Measurements from ENCODE around the gene RAPGEF4.
A peak's percentile ranks its signal among the peaks of the same experiment; 100 is the strongest.

The RAPGEF4 gene

GRCh38 chr2:172735582-172736423 lies at the start of gene RAPGEF4:
TSS of gene RAPGEF4 (plus strand) at chr2:172735845. CDS start at chr2:172735984, 139 bp downstream.
- no peak within 1 kb of the TSS for H3K27ac ChIP-seq (ENCODE audit: low read depth in 2 of 2, low read length in 2 of 2)
- no peaks in the 10 kb centered on the region for H3K9me3 ChIP-seq (ENCODE audit: control insufficient read depth in 2 of 2, low read length in 2 of 2)
- H3K4me1 ChIP-seq (ENCODE audit: control insufficient read depth in 2 of 2, insufficient read depth in 2 of 2, low read length in 2 of 2) = peaks cover 3% of the 10 kb centered on the region in 2 donors
- H3K4me3 ChIP-seq (ENCODE audit: low read length in 2 of 2) = peak within 1 kb of the TSS in 1 of 2 donors; percentile 48
- no peak within 1 kb of the TSS for H3K9ac ChIP-seq (ENCODE audit: low read depth in 1 of 2, low read length in 2 of 2)
- H3K36me3 ChIP-seq (ENCODE audit: control insufficient read depth in 2 of 2, insufficient read depth in 2 of 2, low read length in 2 of 2) = no peaks in the 10 kb centered on the region
- peaks cover 24 to 26% of the 10 kb centered on the region in 2 donors for H3K27me3 ChIP-seq (ENCODE audit: control insufficient read depth in 2 of 2, insufficient read depth in 2 of 2, low read length in 2 of 2)

GRCh38 chr2:172693037-172693436 lies 42.6 kb upstream of the RAPGEF4 start:
- Histone ChIP-seq H3K9ac (ENCODE audit: low read depth in 1 of 2, low read length in 2 of 2) (no peak overlapping the region), H3K27ac (ENCODE audit: low read depth in 2 of 2, low read length in 2 of 2) (no peak overlapping the region)

GRCh38 chr2:172693529-172694455 lies 41.9 kb upstream of the RAPGEF4 start:
- no peaks in the 10 kb centered on the region for H3K36me3 ChIP-seq (ENCODE audit: control insufficient read depth in 2 of 2, insufficient read depth in 2 of 2, low read length in 2 of 2)
- H3K9me3 ChIP-seq (ENCODE audit: control insufficient read depth in 2 of 2, low read length in 2 of 2) = no peaks in the 10 kb centered on the region
- H3K9ac ChIP-seq (ENCODE audit: low read depth in 1 of 2, low read length in 2 of 2) = no peak overlapping the region
- no peak overlapping the region for H3K27ac ChIP-seq (ENCODE audit: low read depth in 2 of 2, low read length in 2 of 2)
- peaks cover 0 to 2% of the 10 kb centered on the region in 2 donors for H3K27me3 ChIP-seq (ENCODE audit: control insufficient read depth in 2 of 2, insufficient read depth in 2 of 2, low read length in 2 of 2)
- no peak overlapping the region for H3K4me3 ChIP-seq (ENCODE audit: low read length in 2 of 2)
- peaks cover 0 to 9% of the 10 kb centered on the region in 2 donors for H3K4me1 ChIP-seq (ENCODE audit: control insufficient read depth in 2 of 2, insufficient read depth in 2 of 2, low read length in 2 of 2)

More at GRCh38 chr2:172693037-172693436, 42.6 kb upstream of the RAPGEF4 start:
- H3K9me3 ChIP-seq (ENCODE audit: control insufficient read depth in 2 of 2, low read length in 2 of 2) = no peaks in the 10 kb centered on the region
- H3K4me1 ChIP-seq (ENCODE audit: control insufficient read depth in 2 of 2, insufficient read depth in 2 of 2, low read length in 2 of 2) = peaks cover 0 to 9% of the 10 kb centered on the region in 2 donors
- H3K4me3 ChIP-seq (ENCODE audit: low read length in 2 of 2) = no peak overlapping the region
- no peaks in the 10 kb centered on the region for H3K36me3 ChIP-seq (ENCODE audit: control insufficient read depth in 2 of 2, insufficient read depth in 2 of 2, low read length in 2 of 2)
- peaks cover 0 to 4% of the 10 kb centered on the region in 2 donors for H3K27me3 ChIP-seq (ENCODE audit: control insufficient read depth in 2 of 2, insufficient read depth in 2 of 2, low read length in 2 of 2)

DNA sequence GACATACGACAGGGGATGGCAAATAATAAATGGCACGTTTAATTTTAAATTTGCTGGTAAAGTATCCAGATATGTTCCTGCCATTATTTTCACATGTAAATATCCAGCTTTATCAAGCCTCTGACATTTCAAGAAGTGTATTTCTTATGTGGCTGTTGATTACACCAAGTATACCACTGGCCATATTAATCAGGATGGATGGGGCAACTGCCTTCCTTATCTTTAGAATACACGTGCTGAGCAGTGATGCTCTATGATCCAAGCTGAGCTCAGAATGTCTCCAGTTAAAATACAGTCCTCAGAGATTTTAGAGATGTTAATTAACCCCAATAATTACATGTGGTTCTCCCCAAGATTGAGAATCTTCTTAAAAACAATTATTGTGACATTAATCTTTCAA lies 38.3 kb upstream of the RAPGEF4 start:
- H3K27ac ChIP-seq (ENCODE audit: low read depth in 2 of 2, low read length in 2 of 2) = no peak overlapping the region
- H3K9me3 ChIP-seq (ENCODE audit: control insufficient read depth in 2 of 2, low read length in 2 of 2) = no peaks in the 10 kb centered on the region
- H3K4me3 ChIP-seq (ENCODE audit: low read length in 2 of 2) = no peak overlapping the region
- H3K4me1 ChIP-seq (ENCODE audit: control insufficient read depth in 2 of 2, insufficient read depth in 2 of 2, low read length in 2 of 2) = peaks cover 0 to 9% of the 10 kb centered on the region in 2 donors
- peaks cover 0 to 2% of the 10 kb centered on the region in 2 donors for H3K27me3 ChIP-seq (ENCODE audit: control insufficient read depth in 2 of 2, insufficient read depth in 2 of 2, low read length in 2 of 2)
- H3K36me3 ChIP-seq (ENCODE audit: control insufficient read depth in 2 of 2, insufficient read depth in 2 of 2, low read length in 2 of 2) = no peaks in the 10 kb centered on the region
- H3K9ac ChIP-seq (ENCODE audit: low read depth in 1 of 2, low read length in 2 of 2) = no peak overlapping the region

DNA sequence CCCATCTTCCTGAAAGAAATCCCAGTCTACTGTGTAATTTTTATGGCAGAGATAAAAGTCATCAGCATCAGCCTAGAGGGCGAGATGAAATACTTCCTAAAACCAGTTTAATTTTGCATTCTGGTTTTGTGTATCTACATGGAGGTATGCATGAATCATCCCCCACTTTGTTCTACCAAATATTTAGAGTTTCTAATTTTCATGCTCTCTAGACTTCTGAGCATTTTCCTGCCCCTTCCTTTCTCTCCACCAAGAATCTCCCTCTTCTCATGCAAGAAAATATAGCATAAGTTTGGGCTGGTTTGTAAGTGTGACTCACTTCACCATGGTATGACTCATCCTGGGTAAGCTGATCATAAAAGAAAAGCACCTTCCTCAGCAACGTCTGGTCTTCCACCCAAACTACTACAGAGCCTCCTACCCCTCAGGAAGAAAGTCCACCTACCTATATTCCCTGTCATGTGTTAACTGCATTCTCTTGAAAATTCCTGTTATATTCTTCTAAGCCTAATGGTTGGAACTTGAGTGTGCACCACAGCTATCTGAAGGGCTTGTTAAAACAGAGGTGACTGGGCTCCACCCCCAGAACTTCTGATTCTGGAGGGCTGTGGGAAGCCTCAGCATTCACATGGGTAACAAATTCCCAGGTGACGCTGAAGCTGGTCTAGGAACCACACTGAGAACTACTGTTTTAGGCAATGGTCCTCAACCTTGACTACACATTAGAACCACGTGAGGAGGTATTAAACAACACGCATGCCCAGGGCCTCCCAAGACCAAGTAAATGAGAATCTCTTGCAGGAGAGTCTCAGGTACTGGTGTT lies 37.4 kb upstream of the RAPGEF4 start:
- Histone ChIP-seq H3K9ac (ENCODE audit: low read depth in 1 of 2, low read length in 2 of 2) (no peak overlapping the region), H3K27me3 (ENCODE audit: control insufficient read depth in 2 of 2, insufficient read depth in 2 of 2, low read length in 2 of 2) (no peaks in the 10 kb centered on the region), H3K9me3 (ENCODE audit: control insufficient read depth in 2 of 2, low read length in 2 of 2) (no peaks in the 10 kb centered on the region), H3K4me3 (ENCODE audit: low read length in 2 of 2) (no peak overlapping the region), H3K4me1 (ENCODE audit: control insufficient read depth in 2 of 2, insufficient read depth in 2 of 2, low read length in 2 of 2) (peaks cover 0 to 8% of the 10 kb centered on the region in 2 donors), H3K36me3 (ENCODE audit: control insufficient read depth in 2 of 2, insufficient read depth in 2 of 2, low read length in 2 of 2) (no peaks in the 10 kb centered on the region), H3K27ac (ENCODE audit: low read depth in 2 of 2, low read length in 2 of 2) (no peak overlapping the region)

DNA sequence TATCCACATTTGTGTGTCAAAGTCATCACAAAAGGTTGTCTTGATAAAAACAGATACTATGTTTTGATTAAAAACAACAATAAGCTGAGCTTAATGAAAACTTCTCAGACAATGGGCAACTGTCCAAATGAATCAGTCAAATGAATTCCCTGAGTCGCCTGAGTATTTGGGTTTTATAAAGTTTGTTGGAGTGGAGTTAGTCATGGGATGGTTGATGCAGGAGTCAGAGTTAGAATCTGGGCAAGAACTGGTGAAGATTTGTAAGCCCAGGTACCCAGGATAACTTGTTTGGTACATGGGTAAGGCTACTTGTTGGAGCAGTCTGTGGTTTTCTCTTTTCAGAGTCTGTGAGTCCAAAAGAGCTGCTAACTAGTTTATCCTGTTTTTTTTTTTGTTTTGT lies 34.4 kb upstream of the RAPGEF4 start:
- H3K9me3 ChIP-seq (ENCODE audit: control insufficient read depth in 2 of 2, low read length in 2 of 2) = no peaks in the 10 kb centered on the region
- no peak overlapping the region for H3K9ac ChIP-seq (ENCODE audit: low read depth in 1 of 2, low read length in 2 of 2)
- no peaks in the 10 kb centered on the region for H3K27me3 ChIP-seq (ENCODE audit: control insufficient read depth in 2 of 2, insufficient read depth in 2 of 2, low read length in 2 of 2)
- no peaks in the 10 kb centered on the region for H3K4me1 ChIP-seq (ENCODE audit: control insufficient read depth in 2 of 2, insufficient read depth in 2 of 2, low read length in 2 of 2)
- H3K36me3 ChIP-seq (ENCODE audit: control insufficient read depth in 2 of 2, insufficient read depth in 2 of 2, low read length in 2 of 2) = no peaks in the 10 kb centered on the region
- H3K27ac ChIP-seq (ENCODE audit: low read depth in 2 of 2, low read length in 2 of 2) = no peak overlapping the region
- no peak overlapping the region for H3K4me3 ChIP-seq (ENCODE audit: low read length in 2 of 2)

DNA sequence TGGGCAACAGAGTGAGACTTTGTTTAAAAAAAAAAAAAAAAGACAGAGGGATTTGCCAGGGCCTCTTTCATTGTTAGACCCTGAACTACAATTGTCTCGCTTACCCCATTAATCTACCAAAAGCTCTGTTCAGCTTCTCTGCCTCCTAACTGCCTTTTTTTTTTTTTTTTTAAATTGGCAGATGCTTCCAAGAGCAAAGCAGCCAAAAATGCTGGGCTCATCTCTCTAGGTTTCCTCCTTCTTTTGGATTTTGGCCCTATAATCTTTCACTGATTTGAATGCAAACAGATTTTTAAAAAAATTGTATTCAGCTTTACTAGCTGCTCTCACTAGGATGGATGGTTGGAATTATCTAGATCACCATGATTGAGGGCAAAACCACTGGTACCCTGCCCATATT lies 33.2 kb upstream of the RAPGEF4 start:
- no peaks in the 10 kb centered on the region for H3K36me3 ChIP-seq (ENCODE audit: control insufficient read depth in 2 of 2, insufficient read depth in 2 of 2, low read length in 2 of 2)
- no peak overlapping the region for H3K9ac ChIP-seq (ENCODE audit: low read depth in 1 of 2, low read length in 2 of 2)
- H3K27ac ChIP-seq (ENCODE audit: low read depth in 2 of 2, low read length in 2 of 2) = no peak overlapping the region
- H3K9me3 ChIP-seq (ENCODE audit: control insufficient read depth in 2 of 2, low read length in 2 of 2) = no peaks in the 10 kb centered on the region
- H3K4me3 ChIP-seq (ENCODE audit: low read length in 2 of 2) = no peak overlapping the region
- H3K4me1 ChIP-seq (ENCODE audit: control insufficient read depth in 2 of 2, insufficient read depth in 2 of 2, low read length in 2 of 2) = no peaks in the 10 kb centered on the region
- H3K27me3 ChIP-seq (ENCODE audit: control insufficient read depth in 2 of 2, insufficient read depth in 2 of 2, low read length in 2 of 2) = no peaks in the 10 kb centered on the region

GRCh38 chr2:172704072-172704936 lies 31.3 kb upstream of the RAPGEF4 start:
- Histone ChIP-seq H3K27ac (ENCODE audit: low read depth in 2 of 2, low read length in 2 of 2) (no peak overlapping the region), H3K27me3 (ENCODE audit: control insufficient read depth in 2 of 2, insufficient read depth in 2 of 2, low read length in 2 of 2) (no peaks in the 10 kb centered on the region), H3K4me1 (ENCODE audit: control insufficient read depth in 2 of 2, insufficient read depth in 2 of 2, low read length in 2 of 2) (no peaks in the 10 kb centered on the region), H3K9me3 (ENCODE audit: control insufficient read depth in 2 of 2, low read length in 2 of 2) (no peaks in the 10 kb centered on the region), H3K9ac (ENCODE audit: low read depth in 1 of 2, low read length in 2 of 2) (no peak overlapping the region), H3K4me3 (ENCODE audit: low read length in 2 of 2) (no peak overlapping the region), H3K36me3 (ENCODE audit: control insufficient read depth in 2 of 2, insufficient read depth in 2 of 2, low read length in 2 of 2) (no peaks in the 10 kb centered on the region)

GRCh38 chr2:172705352-172705751 lies 30.3 kb upstream of the RAPGEF4 start:
- Histone ChIP-seq H3K9me3 (ENCODE audit: control insufficient read depth in 2 of 2, low read length in 2 of 2) (no peaks in the 10 kb centered on the region), H3K27me3 (ENCODE audit: control insufficient read depth in 2 of 2, insufficient read depth in 2 of 2, low read length in 2 of 2) (no peaks in the 10 kb centered on the region), H3K4me3 (ENCODE audit: low read length in 2 of 2) (no peak overlapping the region), H3K36me3 (ENCODE audit: control insufficient read depth in 2 of 2, insufficient read depth in 2 of 2, low read length in 2 of 2) (no peaks in the 10 kb centered on the region), H3K4me1 (ENCODE audit: control insufficient read depth in 2 of 2, insufficient read depth in 2 of 2, low read length in 2 of 2) (no peaks in the 10 kb centered on the region), H3K27ac (ENCODE audit: low read depth in 2 of 2, low read length in 2 of 2) (no peak overlapping the region), H3K9ac (ENCODE audit: low read depth in 1 of 2, low read length in 2 of 2) (no peak overlapping the region)
